HCT116 (cell line): Measurements from ENCODE around the gene WDR17. TPM values are rescaled to one million over a fixed set of nuclear protein-coding genes. Genes with fewer than 3 reads are reported as not detected.

Experiments used
- ATAC-seq: fragments of 200-7000 bp; cut with Tn5 transposase; 2 replicates; pipeline ENCODE4 v1.9.1; 2020; ENCODE audit warnings: mild to moderate bottlenecking, moderate library complexity
- BruUV-seq: library from RNA; stranded (reverse); fragments of 400-500 nt; replicated peaks from 2 replicates; lab custom pipeline; 2021; lab: Mats Ljungman, UMichigan
- CTCF ChIA-PET: fragments of 300-600 bp; sonication (Branson Sonifier 250); formaldehyde crosslinking; loops from one replicate; lab custom pipeline; 2021; ENCODE audit warnings: antibody characterized with exemption; lab: Charles Lee
- POLR2A ChIA-PET: fragments of 300-600, 350-600 bp; sonication (Branson Sonifier 250); formaldehyde crosslinking; loops from one replicate; lab custom pipeline; 2021; ENCODE audit warnings: antibody characterized with exemption; lab: Charles Lee
- RAD21 ChIA-PET, 2 experiments: fragments of 300-600 bp; sonication (Branson Sonifier 250); formaldehyde crosslinking; loops; one replicate each; lab custom pipeline; 2023; ENCODE audit warnings: low total read pairs in 2 of 2; ENCODE audit not compliant: uncharacterized antibody in 2 of 2, unreplicated experiment in 2 of 2, low non-redundant PET in 1 of 2; lab: Charles Lee
- DNase-seq: peaks from one replicate; pipeline ENCODE4 v3.0.0-alpha.2; 2010; ENCODE audit warnings: low read depth, low spot score
- H2AFZ ChIP-seq: fragments of 200-600 bp; shearing (Covaris generic), sonication (generic); 2 replicates; pipeline ENCODE4 v1.6.1; 2017; ENCODE audit warnings: low read depth, mixed run types, mixed read lengths, antibody characterized with exemption, low read length; ENCODE audit not compliant: poor library complexity, severe bottlenecking
- H3K27ac ChIP-seq: 2 replicates; pipeline ENCODE4 v1.5.1; 2012; ENCODE audit warnings: low read depth, low read length
- H3K27me3 ChIP-seq: fragments of 200-600 bp; sonication (generic); 2 replicates; pipeline ENCODE4 v1.6.1; 2016; ENCODE audit warnings: mixed run types, low read length, mixed read lengths; ENCODE audit not compliant: insufficient read depth
- H3K36me3 ChIP-seq, 2 experiments: fragments of 200-500 bp in 1 of 2; fragments of 200-600 bp in 1 of 2; sonication (Bioruptor generic) in 1 of 2; sonication (generic) in 1 of 2; 2 replicates each; pipeline versions ENCODE4 v1.5.1 to v1.6.1; 2014 to 2016; ENCODE audit warnings: low read length in 2 of 2, inconsistent platforms in 1 of 2, mixed read lengths in 1 of 2, mixed run types in 1 of 2; ENCODE audit not compliant: insufficient read depth in 2 of 2, control insufficient read depth in 1 of 2
- H3K4me1 ChIP-seq, 2 experiments: fragments of 200-600 bp in 1 of 2; sonication (generic) in 1 of 2; 2 replicates each; pipeline versions ENCODE4 v1.5.1 to v1.6.1; 2012 to 2017; ENCODE audit warnings: low read length in 2 of 2, inconsistent platforms in 1 of 2, mild to moderate bottlenecking in 1 of 2, mixed read lengths in 1 of 2, mixed run types in 1 of 2, moderate library complexity in 1 of 2; ENCODE audit not compliant: insufficient read depth in 2 of 2, control insufficient read depth in 1 of 2
- H3K4me2 ChIP-seq: fragments of 200-600 bp; sonication (generic); 2 replicates; pipeline ENCODE4 v1.6.1; 2017; ENCODE audit warnings: mixed run types, low read length, mixed read lengths
- H3K4me3 ChIP-seq, 2 experiments: fragments of 200-600 bp in 1 of 2; sonication (generic) in 1 of 2; replicated peaks in 1 of 2; 2 replicates each; pipeline ENCODE4 v1.5.1; 2011 to 2016; ENCODE audit warnings: low read length in 2 of 2, control low read depth in 1 of 2, low read depth in 1 of 2, mild to moderate bottlenecking in 1 of 2, mixed read lengths in 1 of 2, mixed run types in 1 of 2
- H3K79me2 ChIP-seq: fragments of 200-600 bp; sonication (generic); 2 replicates; pipeline ENCODE4 v1.6.1; 2017; ENCODE audit warnings: mild to moderate bottlenecking, mixed run types, low read length, moderate library complexity, mixed read lengths; ENCODE audit not compliant: insufficient read depth
- H3K9ac ChIP-seq: fragments of 200-600 bp; sonication (generic); 2 replicates; pipeline ENCODE4 v1.6.1; 2016; ENCODE audit warnings: low read length, mixed read lengths
- H3K9me2 ChIP-seq: fragments of 200-600 bp; sonication (generic), shearing (Covaris generic); 2 replicates; pipeline ENCODE4 v1.6.1; 2017; ENCODE audit warnings: mixed run types, mild to moderate bottlenecking, moderate library complexity; ENCODE audit not compliant: insufficient read depth
- H3K9me3 ChIP-seq, 2 experiments: fragments of 200-500 bp in 1 of 2; fragments of 200-600 bp in 1 of 2; sonication (Bioruptor generic) in 1 of 2; sonication (generic) in 1 of 2; 2 replicates each; pipeline ENCODE4 v1.6.1; 2014 to 2017; ENCODE audit warnings: low read length in 2 of 2, mixed read lengths in 2 of 2, inconsistent platforms in 1 of 2, low read depth in 1 of 2, mild to moderate bottlenecking in 1 of 2, mixed run types in 1 of 2, moderate library complexity in 1 of 2; ENCODE audit not compliant: control insufficient read depth in 1 of 2, insufficient read depth in 1 of 2
- H4K20me1 ChIP-seq: fragments of 200-600 bp; sonication (generic), shearing (Covaris generic); 2 replicates; pipeline ENCODE4 v1.6.1; 2017; ENCODE audit warnings: mixed run types, mild to moderate bottlenecking, moderate library complexity; ENCODE audit not compliant: insufficient read depth
- EGR1 ChIP-seq: IDR thresholded peaks from 2 replicates; pipeline ENCODE4 v1.6.1; 2012; ENCODE audit warnings: low read depth
- FOSL1 ChIP-seq: IDR thresholded peaks from 2 replicates; pipeline ENCODE4 v1.6.1; 2012; ENCODE audit warnings: low read depth
- POLR2A ChIP-seq: IDR thresholded peaks from 2 replicates; pipeline ENCODE4 v1.7.0; 2011; ENCODE audit warnings: borderline replicate concordance; ENCODE audit not compliant: insufficient read depth, insufficient read length; ENCODE audit errors: extremely low read depth
- SRF ChIP-seq: IDR thresholded peaks from 2 replicates; pipeline ENCODE4 v1.6.1; 2012; ENCODE audit warnings: low read depth
- ZFX ChIP-seq: fragments of 450-650 bp; IDR thresholded peaks from 2 replicates; pipeline ENCODE4 v1.6.1; 2017
- ZNF274 ChIP-seq: fragments of 200-500 bp; sonication (Bioruptor generic); IDR thresholded peaks from 2 replicates; pipeline ENCODE4 v1.6.1; 2014; ENCODE audit warnings: mild to moderate bottlenecking, low read depth, low read length, inconsistent platforms
- intact Hi-C: fragments of 100-400 bp; cut with micrococcal nuclease; formaldehyde crosslinking; loops from 2 replicates; pipeline ENCODE4 v1.10.0; 2022
- total RNA-seq: library from RNA; stranded (reverse); gene quantifications from one replicate; pipeline ENCODE4 v1.2.1, GENCODE V29; 2021; ENCODE audit not compliant: unreplicated experiment
- TF ChIP-seq, protein P1 (sequence below): IDR thresholded peaks from 2 replicates; pipeline ENCODE4 v1.6.1; 2012
- TF ChIP-seq, protein P2 (sequence below), 3 experiments: fragments of 200-600 bp in 1 of 3; sonication (generic) in 1 of 3; IDR thresholded peaks in 2 of 3; conservative IDR thresholded peaks in 1 of 3; 2 replicates each; pipeline ENCODE4 v1.5.1; 2012 to 2017; ENCODE audit warnings: low read depth in 2 of 3, low read length in 2 of 3, antibody characterized with exemption in 1 of 3, borderline replicate concordance in 1 of 3, control low read depth in 1 of 3, mild to moderate bottlenecking in 1 of 3, mixed read lengths in 1 of 3, mixed run types in 1 of 3, moderate library complexity in 1 of 3; ENCODE audit not compliant: insufficient read depth in 1 of 3
- TF ChIP-seq, protein P3 (sequence below): IDR thresholded peaks from 2 replicates; pipeline ENCODE4 v1.6.1; 2012

Gene WDR17
- total RNA-seq, 1 experiment from 2014 or later = 0.20 TPM

DNA sequence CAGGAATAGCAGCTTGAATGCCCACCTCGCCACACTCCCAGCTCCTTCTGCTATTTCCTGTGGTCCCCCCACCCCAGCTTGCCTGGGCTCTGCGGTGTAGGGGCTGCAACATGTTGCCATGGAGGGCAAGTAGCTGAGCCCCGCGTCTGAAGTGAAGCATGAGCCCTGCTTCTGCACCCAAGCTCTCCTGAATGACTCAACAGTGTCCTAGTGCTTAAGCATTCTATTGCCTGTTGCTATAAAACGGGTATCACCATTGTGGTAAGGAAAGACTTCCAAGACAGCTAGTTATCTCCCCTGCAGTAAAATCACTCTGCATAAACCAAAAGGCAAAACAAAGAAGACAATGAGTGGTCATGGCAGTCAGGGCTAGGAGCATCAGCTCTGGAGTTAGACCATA is 161.1 kb downstream of the WDR17 start:
- H3K79me2 ChIP-seq = no peaks in the 10 kb centered on the region
- no peak overlapping the region for H3K4me2 ChIP-seq
- DNase-seq = no peak
- no peaks in the 10 kb centered on the region for H3K36me3 ChIP-seq
- POLR2A ChIA-PET = no interaction called here
- no peak overlapping the region for H2AFZ ChIP-seq
- RAD21 ChIA-PET = no interaction called here
- CTCF ChIA-PET = no interaction called here
- H4K20me1 ChIP-seq = no peaks in the 10 kb centered on the region
- no peaks in the 10 kb centered on the region for H3K9me3 ChIP-seq
- no peaks in the 10 kb centered on the region for H3K4me1 ChIP-seq
- no peak overlapping the region for H3K4me3 ChIP-seq
- no peak for ATAC-seq
- no peak overlapping the region for H3K27ac ChIP-seq
- H3K9me2 ChIP-seq = no peaks in the 10 kb centered on the region
- TF ChIP-seq EGR1 (no peak), POLR2A (no peak), ZFX (no peak), FOSL1 (no peak)
- TF ChIP-seq, protein P1, sequence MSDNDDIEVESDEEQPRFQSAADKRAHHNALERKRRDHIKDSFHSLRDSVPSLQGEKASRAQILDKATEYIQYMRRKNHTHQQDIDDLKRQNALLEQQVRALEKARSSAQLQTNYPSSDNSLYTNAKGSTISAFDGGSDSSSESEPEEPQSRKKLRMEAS = no peak
- BruUV-seq = no TSS peak
- intact Hi-C loops = no loop called here
- H3K27me3 ChIP-seq = no peaks in the 10 kb centered on the region
- H3K9ac ChIP-seq = no peak overlapping the region

DNA sequence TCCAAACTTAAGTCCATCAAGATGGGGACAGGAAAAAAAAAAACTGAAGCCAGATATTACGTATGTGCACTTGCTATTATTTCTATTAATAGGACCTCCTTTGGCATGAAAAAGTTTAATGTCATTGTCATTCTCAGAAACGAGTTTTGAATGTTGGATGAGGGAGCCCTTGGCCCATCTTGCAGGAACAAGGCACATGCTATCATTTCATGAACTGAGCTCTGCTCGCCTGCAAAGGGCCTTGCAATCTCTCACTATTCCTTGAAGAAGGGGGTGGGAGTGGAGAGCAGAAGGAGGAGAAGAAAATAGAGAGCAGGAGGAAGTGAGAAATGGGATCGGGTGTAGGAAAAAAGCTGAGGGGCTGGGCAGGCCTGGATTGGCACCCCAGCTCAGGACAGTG is 164.0 kb downstream of the WDR17 start:
- no peak overlapping the region for H3K27ac ChIP-seq
- no peak overlapping the region for H2AFZ ChIP-seq
- H3K4me1 ChIP-seq = no peaks in the 10 kb centered on the region
- no peaks in the 10 kb centered on the region for H3K9me3 ChIP-seq
- DNase-seq (no peak), ATAC-seq (no peak)
- H3K4me3 ChIP-seq = no peak overlapping the region
- no peak overlapping the region for H3K9ac ChIP-seq
- H3K36me3 ChIP-seq = no peaks in the 10 kb centered on the region
- TF ChIP-seq, protein P2, sequence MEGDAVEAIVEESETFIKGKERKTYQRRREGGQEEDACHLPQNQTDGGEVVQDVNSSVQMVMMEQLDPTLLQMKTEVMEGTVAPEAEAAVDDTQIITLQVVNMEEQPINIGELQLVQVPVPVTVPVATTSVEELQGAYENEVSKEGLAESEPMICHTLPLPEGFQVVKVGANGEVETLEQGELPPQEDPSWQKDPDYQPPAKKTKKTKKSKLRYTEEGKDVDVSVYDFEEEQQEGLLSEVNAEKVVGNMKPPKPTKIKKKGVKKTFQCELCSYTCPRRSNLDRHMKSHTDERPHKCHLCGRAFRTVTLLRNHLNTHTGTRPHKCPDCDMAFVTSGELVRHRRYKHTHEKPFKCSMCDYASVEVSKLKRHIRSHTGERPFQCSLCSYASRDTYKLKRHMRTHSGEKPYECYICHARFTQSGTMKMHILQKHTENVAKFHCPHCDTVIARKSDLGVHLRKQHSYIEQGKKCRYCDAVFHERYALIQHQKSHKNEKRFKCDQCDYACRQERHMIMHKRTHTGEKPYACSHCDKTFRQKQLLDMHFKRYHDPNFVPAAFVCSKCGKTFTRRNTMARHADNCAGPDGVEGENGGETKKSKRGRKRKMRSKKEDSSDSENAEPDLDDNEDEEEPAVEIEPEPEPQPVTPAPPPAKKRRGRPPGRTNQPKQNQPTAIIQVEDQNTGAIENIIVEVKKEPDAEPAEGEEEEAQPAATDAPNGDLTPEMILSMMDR (IDR thresholded peaks at IDR 0.05 in 2 of 3, conservative IDR thresholded peaks at IDR 0.05 in 1 of 3; ENCODE audit: borderline replicate concordance in 1 of 3, insufficient read depth in 1 of 3, low read depth in 2 of 3, low read length in 2 of 3) = no peak
- TF ChIP-seq EGR1 (no peak), SRF (no peak), ZNF274 (no peak)
- TF ChIP-seq, protein P3, sequence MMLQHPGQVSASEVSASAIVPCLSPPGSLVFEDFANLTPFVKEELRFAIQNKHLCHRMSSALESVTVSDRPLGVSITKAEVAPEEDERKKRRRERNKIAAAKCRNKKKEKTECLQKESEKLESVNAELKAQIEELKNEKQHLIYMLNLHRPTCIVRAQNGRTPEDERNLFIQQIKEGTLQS = no peak
- intact Hi-C loops = no loop called here
- H3K79me2 ChIP-seq = no peaks in the 10 kb centered on the region
- no peaks in the 10 kb centered on the region for H4K20me1 ChIP-seq
- ChIA-PET CTCF (no interaction called here), POLR2A (no interaction called here), RAD21 (interaction anchor here in 1 of 2 experiments (0.6 kb wide), 1 partner anchor 649 kb away, joined by 3 read pairs; no protein-coding TSS in a partner anchor)
- no peak overlapping the region for H3K4me2 ChIP-seq
- H3K27me3 ChIP-seq = no peaks in the 10 kb centered on the region
- no peaks in the 10 kb centered on the region for H3K9me2 ChIP-seq
- no TSS peak for BruUV-seq

Other genes with a start within 250 kb of the WDR17 start
- gene SPATA4, start 129.7 kb downstream of the WDR17 start, total RNA-seq = 0.20 TPM
- gene ASB5, start 203.4 kb downstream of the WDR17 start, total RNA-seq = not detected